Thyroid gland (tissue), 4 donors: ENCODE data around the gene ARHGEF16.

ENCODE experiments used
- CTCF ChIP-seq, 6 experiments: fragments of 200-600 bp in 3 of 6; fragments of 450-650 bp in 3 of 6; sonication (generic) in 3 of 6; IDR thresholded peaks; one replicate each; pipeline ENCODE4 v1.5.1; 2016 to 2019; ENCODE audit warnings: antibody characterized with exemption in 6 of 6, mild to moderate bottlenecking in 2 of 6, inconsistent platforms in 1 of 6, moderate library complexity in 1 of 6
- POLR2A ChIP-seq, 2 donors: fragments of 450-650 bp; IDR thresholded peaks; one replicate each; pipeline ENCODE4 v1.6.1; 2017; ENCODE audit warnings: antibody characterized with exemption in 2 of 2, mild to moderate bottlenecking in 2 of 2, moderate library complexity in 1 of 2

DNA sequence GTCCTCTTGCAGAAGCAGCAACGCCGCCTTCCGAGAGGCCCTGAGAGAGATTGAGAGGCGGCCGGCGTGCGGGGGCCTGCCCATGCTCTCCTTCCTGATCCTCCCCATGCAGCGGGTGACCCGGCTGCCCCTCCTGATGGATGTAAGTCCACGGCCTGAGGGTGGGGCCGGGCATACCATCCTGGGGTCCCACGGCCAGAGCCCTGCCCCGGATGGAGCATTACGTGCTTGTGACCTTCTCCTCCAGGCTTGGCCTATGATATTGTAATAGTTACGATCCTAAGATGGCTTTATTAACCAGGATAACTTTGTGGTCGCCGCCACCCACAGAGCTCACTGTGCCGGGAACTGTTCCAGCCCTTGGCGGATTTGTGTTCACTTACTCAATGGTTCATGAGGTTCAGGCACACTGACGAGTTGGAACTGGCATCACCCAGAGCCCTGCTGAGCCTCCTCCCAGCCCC, 18.9 kb downstream of the ARHGEF16 start:
- TF ChIP-seq CTCF (IDR thresholded peaks at IDR 0.05) (no peak), POLR2A (IDR thresholded peaks at IDR 0.05) (no peak)
